PC-3 (cell line): ENCODE measurements around the gene DPP7. TPM values are rescaled to one million over a fixed set of nuclear protein-coding genes. Genes with fewer than 3 reads are reported as not detected.

Source experiments
- ATAC-seq: fragments of 200-7000 bp; cut with Tn5 transposase; 2 replicates; pipeline ENCODE4 v1.9.1; 2020; ENCODE audit warnings: mild to moderate bottlenecking, moderate library complexity
- BruUV-seq: library from RNA; stranded (reverse); fragments of 400-500 nt; replicated peaks from 2 replicates; lab custom pipeline; 2021; lab: Mats Ljungman, UMichigan
- CTCF ChIA-PET: fragments of 300-600 bp; sonication (Branson Sonifier 250); formaldehyde crosslinking; loops from one replicate; lab custom pipeline; 2022; ENCODE audit warnings: antibody characterized with exemption; lab: Charles Lee
- POLR2A ChIA-PET: fragments of 300-600 bp; sonication (Branson Sonifier 250); formaldehyde crosslinking; loops from one replicate; lab custom pipeline; 2022; ENCODE audit warnings: antibody characterized with exemption; ENCODE audit not compliant: unreplicated experiment; lab: Charles Lee
- DNase-seq: peaks from one replicate; pipeline ENCODE4 v3.0.0-alpha.2; 2015
- H2AFZ ChIP-seq: fragments of 300-600 bp; sonication (generic); 2 replicates; pipeline ENCODE4 v1.6.0; 2016; ENCODE audit warnings: antibody characterized with exemption, low read length
- H3F3A ChIP-seq: fragments of 300-600 bp; sonication (generic); one replicate; pipeline ENCODE4 v1.6.0; 2017; ENCODE audit warnings: antibody characterized with exemption, low read length, control low read depth, mild to moderate bottlenecking; ENCODE audit not compliant: unreplicated experiment
- H3K27ac ChIP-seq: fragments of 300-600 bp; sonication (generic); 2 replicates; pipeline ENCODE4 v1.5.1; 2016; ENCODE audit warnings: mild to moderate bottlenecking, low read length
- H3K27me3 ChIP-seq: fragments of 300-600 bp; sonication (generic); 2 replicates; pipeline ENCODE4 v1.6.1; 2016; ENCODE audit warnings: low read length, mixed read lengths
- H3K36me3 ChIP-seq: fragments of 300-600 bp; sonication (generic); 2 replicates; pipeline ENCODE4 v1.6.1; 2016; ENCODE audit warnings: low read depth, mixed run types, low read length, mixed read lengths
- H3K4me1 ChIP-seq: fragments of 300-600 bp; sonication (generic); 2 replicates; pipeline ENCODE4 v1.5.1; 2016; ENCODE audit warnings: low read length; ENCODE audit not compliant: insufficient read depth
- H3K4me2 ChIP-seq: fragments of 300-600 bp; sonication (generic); 2 replicates; pipeline ENCODE4 v1.6.0; 2016; ENCODE audit warnings: low read length
- H3K4me3 ChIP-seq: fragments of 300-600 bp; sonication (generic); 2 replicates; pipeline ENCODE4 v1.5.1; 2016; ENCODE audit warnings: mild to moderate bottlenecking, low read length, mixed read lengths
- H3K79me2 ChIP-seq: fragments of 300-600 bp; sonication (generic); 2 replicates; pipeline ENCODE4 v1.6.1; 2017; ENCODE audit warnings: low read length, mixed read lengths
- H3K9ac ChIP-seq: fragments of 300-600 bp; sonication (generic); 2 replicates; pipeline ENCODE4 v1.6.0; 2016; ENCODE audit warnings: mild to moderate bottlenecking, low read length
- H3K9me2 ChIP-seq: fragments of 300-600 bp; sonication (generic); replicated peaks from 2 replicates; pipeline ENCODE4 v1.6.1; 2016; ENCODE audit warnings: mixed run types, low read length, mixed read lengths
- H3K9me3 ChIP-seq: fragments of 300-600 bp; sonication (generic); 2 replicates; pipeline ENCODE4 v1.6.1; 2016; ENCODE audit warnings: low read length, mixed read lengths
- H4K20me1 ChIP-seq: fragments of 300-600 bp; sonication (generic); 2 replicates; pipeline ENCODE4 v1.6.1; 2016; ENCODE audit warnings: low read length, mixed read lengths
- CTCF ChIP-seq: fragments of 300-600 bp; sonication (generic); conservative IDR thresholded peaks from 2 replicates; pipeline ENCODE4 v1.5.1; 2017; ENCODE audit warnings: antibody characterized with exemption, low read depth, mild to moderate bottlenecking, low read length
- EZH2 ChIP-seq: fragments of 300-600 bp; sonication (generic); IDR thresholded peaks from one replicate; pipeline ENCODE4 v1.6.1; 2017; ENCODE audit warnings: antibody characterized with exemption, mild to moderate bottlenecking, low read length; ENCODE audit not compliant: unreplicated experiment
- EZH2phosphoT487 ChIP-seq: fragments of 300-600 bp; sonication (generic); IDR thresholded peaks from 2 replicates; pipeline ENCODE4 v1.6.1; 2018; ENCODE audit warnings: mild to moderate bottlenecking, antibody characterized with exemption, low read length, borderline replicate concordance
- intact Hi-C: fragments of 100-400 bp; cut with micrococcal nuclease; formaldehyde crosslinking; loops from 2 replicates; pipeline ENCODE4 v1.9.0; 2023
- total RNA-seq: library from RNA; depleted of rRNA; stranded (reverse); fragments of >200 nt; gene quantifications from 2 replicates; pipeline ENCODE4 v1.2.3, GENCODE V29; 2014

Gene DPP7
- total RNA-seq, 1 experiment from 2014 or later = 103 TPM

- BruUV-seq = no TSS peak
- ChIA-PET CTCF (no interaction called here), POLR2A (no interaction called here)
- ATAC-seq (no peak), DNase-seq (no peak)
- Histone ChIP-seq H3F3A (no peaks in the 10 kb centered on the region), H3K27ac (no peak overlapping the region), H3K27me3 (peaks cover 24% of the 10 kb centered on the region), H3K4me3 (no peak overlapping the region), H3K9me3 (no peaks in the 10 kb centered on the region), H3K36me3 (no peaks in the 10 kb centered on the region), H4K20me1 (no peaks in the 10 kb centered on the region), H3K79me2 (no peaks in the 10 kb centered on the region), H3K4me1 (no peaks in the 10 kb centered on the region; the same call in 1 of the 2 replicates), H2AFZ (no peak overlapping the region), H3K4me2 (no peak overlapping the region), H3K9me2 (no peaks in the 10 kb centered on the region), H3K9ac (no peak overlapping the region)
- TF ChIP-seq CTCF = no peak
- no peak for TF ChIP-seq EZH2
- no peak for TF ChIP-seq EZH2phosphoT487
- intact Hi-C loops = no loop called here
Measured at GRCh38 chr9:137163365-137163715, 48.8 kb upstream of the DPP7 start.

GRCh38 chr9:137162505-137163364 lies 48.2 kb upstream of the DPP7 start:
- no peak overlapping the region for H3K9ac ChIP-seq

More at GRCh38 chr9:137162505-137163364, 48.2 kb upstream of the DPP7 start:
- H3K4me2 ChIP-seq = no peak overlapping the region
- H3K27me3 ChIP-seq = peaks cover 25% of the 10 kb centered on the region
- no peak overlapping the region for H3K27ac ChIP-seq
- CTCF ChIA-PET = no interaction called here
- ATAC-seq (no peak), DNase-seq (no peak)
- no peaks in the 10 kb centered on the region for H3K36me3 ChIP-seq
- intact Hi-C loops = no loop called here
- no peak overlapping the region for H3K4me3 ChIP-seq
- no peaks in the 10 kb centered on the region for H4K20me1 ChIP-seq
- TF ChIP-seq CTCF = no peak
- no peak for TF ChIP-seq EZH2phosphoT487
- no peak for TF ChIP-seq EZH2
- no peaks in the 10 kb centered on the region for H3F3A ChIP-seq
- H2AFZ ChIP-seq = no peak overlapping the region
- no TSS peak for BruUV-seq
- no peaks in the 10 kb centered on the region for H3K79me2 ChIP-seq
- H3K9me3 ChIP-seq = no peaks in the 10 kb centered on the region
- no peaks in the 10 kb centered on the region; the same call in 1 of the 2 replicates for H3K4me1 ChIP-seq
- H3K9me2 ChIP-seq = no peaks in the 10 kb centered on the region
- POLR2A ChIA-PET = no interaction called here
